Activated CD8-positive, alpha-beta T cell treated with anti-CD3 and anti-CD28 coated beads for 36 hours (primary cell): ENCODE measurements around the gene EFCAB6. TPM values are rescaled to one million over a fixed set of nuclear protein-coding genes. Genes with fewer than 3 reads are reported as not detected.

Experiments
- ATAC-seq: fragments of 200-7000 bp; cut with Tn5 transposase; one replicate; pipeline ENCODE4 v1.10.0; 2021; ENCODE audit warnings: mild to moderate bottlenecking, moderate library complexity
- CTCF ChIA-PET: fragments of 350-600 bp; sonication (Branson Sonifier 250); formaldehyde crosslinking; loops from one replicate; lab custom pipeline; 2021; ENCODE audit warnings: antibody characterized with exemption; lab: Charles Lee
- POLR2A ChIA-PET: fragments of 350-600 bp; sonication (Branson Sonifier 250); formaldehyde crosslinking; loops from one replicate; lab custom pipeline; 2021; ENCODE audit warnings: antibody characterized with exemption; lab: Charles Lee
- DNase-seq: peaks from one replicate; pipeline ENCODE4 v3.0.0-alpha.2; 2020
- H3K27ac Mint-ChIP-seq: one replicate; pipeline ENCODE4 v1.8.0; 2021; ENCODE audit warnings: mild to moderate bottlenecking, mixed read lengths
- H3K27me3 Mint-ChIP-seq: one replicate; pipeline ENCODE4 v1.8.0; 2021; ENCODE audit warnings: mixed read lengths
- H3K36me3 Mint-ChIP-seq: one replicate; pipeline ENCODE4 v1.8.0; 2021; ENCODE audit warnings: low read depth, mixed read lengths
- H3K4me1 Mint-ChIP-seq: one replicate; pipeline ENCODE4 v1.8.0; 2021; ENCODE audit warnings: low read depth, mixed read lengths
- H3K4me3 Mint-ChIP-seq: one replicate; pipeline ENCODE4 v1.8.0; 2021; ENCODE audit warnings: mild to moderate bottlenecking, moderate library complexity, mixed read lengths
- H3K9me3 Mint-ChIP-seq: one replicate; pipeline ENCODE4 v1.8.0; 2021; ENCODE audit warnings: mixed read lengths
- intact Hi-C: fragments of 100-400 bp; cut with micrococcal nuclease; formaldehyde crosslinking; loops from one replicate; pipeline ENCODE4 v1.10.0; 2022
- total RNA-seq, 2 experiments: library from RNA; stranded (reverse); gene quantifications; one replicate each; pipeline ENCODE4 v1.2.3, GENCODE V29; 2021
- TF ChIP-seq, protein P1 (sequence below): fragments of 200-600 bp; IDR thresholded peaks from one replicate; pipeline ENCODE4 v1.8.0; 2022; ENCODE audit warnings: antibody characterized with exemption, mild to moderate bottlenecking

Gene EFCAB6
- total RNA-seq, 2 experiments from 2014 or later: 0.16 to 0.29 TPM

DNA sequence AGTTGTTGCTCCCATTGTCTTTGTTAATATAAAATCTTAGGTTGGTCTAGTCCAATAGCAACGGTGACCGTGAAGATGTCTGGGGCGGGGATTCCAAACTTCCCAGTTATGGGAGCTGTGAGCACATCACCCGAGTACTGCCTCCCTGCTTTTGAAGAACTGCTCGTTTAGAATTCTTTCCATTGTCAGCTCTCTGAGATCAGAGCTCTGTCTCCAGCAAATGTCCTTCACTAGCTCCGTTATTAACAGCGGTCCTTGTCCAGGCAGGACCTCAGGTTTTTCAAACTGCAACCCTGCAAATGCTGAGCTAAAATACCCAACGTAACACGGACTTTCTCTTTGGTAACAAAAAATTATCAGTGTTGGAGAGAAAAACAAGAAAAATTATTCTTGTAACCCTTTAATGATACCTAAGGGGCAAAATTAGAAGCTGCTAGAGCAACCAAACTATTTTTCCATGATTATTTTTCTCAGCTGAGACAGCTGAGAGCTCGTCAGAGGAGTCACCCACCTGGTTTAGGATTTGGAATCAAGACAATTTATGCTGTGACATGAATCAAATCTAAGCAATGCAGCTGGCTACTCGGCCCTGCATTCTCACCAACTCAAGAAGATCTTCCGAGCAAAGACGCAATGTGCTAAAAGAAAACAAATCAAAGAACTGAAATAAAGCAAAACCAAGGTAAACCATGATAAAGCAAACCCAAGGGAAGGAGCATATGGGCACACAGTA lies 15.1 kb upstream of the EFCAB6 start:
- H3K27ac Mint-ChIP-seq: no peak overlapping the region
- no peaks in the 10 kb centered on the region for H3K36me3 Mint-ChIP-seq
- TF ChIP-seq, protein P1, sequence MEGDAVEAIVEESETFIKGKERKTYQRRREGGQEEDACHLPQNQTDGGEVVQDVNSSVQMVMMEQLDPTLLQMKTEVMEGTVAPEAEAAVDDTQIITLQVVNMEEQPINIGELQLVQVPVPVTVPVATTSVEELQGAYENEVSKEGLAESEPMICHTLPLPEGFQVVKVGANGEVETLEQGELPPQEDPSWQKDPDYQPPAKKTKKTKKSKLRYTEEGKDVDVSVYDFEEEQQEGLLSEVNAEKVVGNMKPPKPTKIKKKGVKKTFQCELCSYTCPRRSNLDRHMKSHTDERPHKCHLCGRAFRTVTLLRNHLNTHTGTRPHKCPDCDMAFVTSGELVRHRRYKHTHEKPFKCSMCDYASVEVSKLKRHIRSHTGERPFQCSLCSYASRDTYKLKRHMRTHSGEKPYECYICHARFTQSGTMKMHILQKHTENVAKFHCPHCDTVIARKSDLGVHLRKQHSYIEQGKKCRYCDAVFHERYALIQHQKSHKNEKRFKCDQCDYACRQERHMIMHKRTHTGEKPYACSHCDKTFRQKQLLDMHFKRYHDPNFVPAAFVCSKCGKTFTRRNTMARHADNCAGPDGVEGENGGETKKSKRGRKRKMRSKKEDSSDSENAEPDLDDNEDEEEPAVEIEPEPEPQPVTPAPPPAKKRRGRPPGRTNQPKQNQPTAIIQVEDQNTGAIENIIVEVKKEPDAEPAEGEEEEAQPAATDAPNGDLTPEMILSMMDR: no peak
- POLR2A ChIA-PET: no interaction called here
- DNase-seq (no peak), ATAC-seq (no peak)
- H3K4me1 Mint-ChIP-seq: no peaks in the 10 kb centered on the region
- peaks cover 14% of the 10 kb centered on the region for H3K27me3 Mint-ChIP-seq
- no peaks in the 10 kb centered on the region for H3K9me3 Mint-ChIP-seq
- H3K4me3 Mint-ChIP-seq: no peak overlapping the region
- CTCF ChIA-PET: interaction anchor here (1.3 to 1.6 kb wide), 3 partner anchors 27 to 58 kb away, joined by 3 to 5 read pairs (median 4); no protein-coding TSS in a partner anchor
- intact Hi-C loops: no loop called here

DNA sequence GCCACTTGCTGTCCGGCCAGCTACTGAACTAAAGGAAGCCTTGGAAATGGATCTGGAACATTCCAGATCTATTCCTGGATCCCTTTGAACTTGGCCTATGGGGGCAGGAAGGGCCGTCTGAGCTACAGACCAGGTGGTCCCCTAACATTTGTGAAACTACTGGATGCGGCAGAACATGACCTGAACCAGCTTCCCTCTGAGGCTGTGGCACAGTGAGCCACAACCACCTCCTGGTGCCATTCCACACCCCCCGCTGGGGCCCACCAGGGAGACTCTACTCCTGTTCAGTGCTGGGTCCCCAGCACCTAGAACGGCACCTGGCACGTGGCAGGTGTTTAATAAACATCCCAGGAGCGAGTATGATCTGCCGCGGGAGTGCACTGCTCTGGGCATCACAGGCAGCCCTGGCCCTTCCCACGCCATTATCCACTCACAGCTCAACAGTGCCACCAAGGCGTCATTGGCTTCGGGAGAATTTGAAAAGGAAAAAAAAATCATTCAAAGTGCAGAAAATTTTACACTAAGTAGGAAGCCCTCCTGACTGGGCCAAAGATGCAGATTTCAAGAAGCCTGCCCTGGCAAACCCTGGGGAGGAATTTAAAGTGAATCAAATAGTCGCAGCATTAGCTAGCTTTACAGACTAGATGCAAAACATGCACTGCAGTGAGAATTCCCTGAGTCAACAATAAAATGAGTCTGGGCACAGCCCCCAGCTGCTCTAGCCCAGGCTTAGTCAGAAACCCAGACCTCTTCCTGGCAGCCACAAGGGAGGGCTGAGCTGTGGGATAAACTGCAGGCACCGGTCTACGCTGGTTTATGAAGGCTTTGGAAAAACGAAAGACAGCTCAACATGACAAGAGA lies 14.3 kb upstream of the EFCAB6 start:
- CTCF ChIA-PET: interaction anchor here (1.3 to 1.6 kb wide), 3 partner anchors 27 to 58 kb away, joined by 3 to 5 read pairs (median 4); no protein-coding TSS in a partner anchor
- Mint-ChIP-seq H3K27me3 (peaks cover 15% of the 10 kb centered on the region), H3K4me3 (no peak overlapping the region), H3K27ac (no peak overlapping the region), H3K9me3 (no peaks in the 10 kb centered on the region), H3K36me3 (no peaks in the 10 kb centered on the region), H3K4me1 (no peaks in the 10 kb centered on the region)
- DNase-seq (no peak), ATAC-seq (no peak)
- intact Hi-C loops: no loop called here
- TF ChIP-seq, protein P1: no peak
- POLR2A ChIA-PET: interaction anchor here (0.6 kb wide), 1 partner anchor 8 kb away, joined by 3 read pairs; no protein-coding TSS in a partner anchor

DNA sequence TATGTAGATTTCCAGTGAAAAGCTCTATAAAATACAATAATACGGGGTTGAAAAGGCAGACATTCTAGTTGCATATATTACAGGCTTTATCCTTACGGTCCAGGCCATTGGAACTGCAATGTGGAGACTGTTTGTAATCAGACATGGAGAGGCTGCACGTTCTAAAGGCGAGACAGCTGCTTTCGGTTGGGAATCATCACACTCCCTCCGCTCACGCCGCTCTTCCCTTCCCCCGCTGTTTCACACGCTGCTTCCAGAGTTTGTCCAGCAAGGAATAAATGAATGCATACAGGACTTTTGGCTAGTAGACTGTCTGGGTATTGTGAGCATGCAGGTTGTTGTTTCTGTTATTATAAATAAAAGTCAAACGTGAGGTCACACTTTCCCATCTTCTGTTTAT lies 13.5 kb upstream of the EFCAB6 start:
- H3K9me3 Mint-ChIP-seq: no peaks in the 10 kb centered on the region
- H3K27me3 Mint-ChIP-seq: peaks cover 17% of the 10 kb centered on the region

DNA sequence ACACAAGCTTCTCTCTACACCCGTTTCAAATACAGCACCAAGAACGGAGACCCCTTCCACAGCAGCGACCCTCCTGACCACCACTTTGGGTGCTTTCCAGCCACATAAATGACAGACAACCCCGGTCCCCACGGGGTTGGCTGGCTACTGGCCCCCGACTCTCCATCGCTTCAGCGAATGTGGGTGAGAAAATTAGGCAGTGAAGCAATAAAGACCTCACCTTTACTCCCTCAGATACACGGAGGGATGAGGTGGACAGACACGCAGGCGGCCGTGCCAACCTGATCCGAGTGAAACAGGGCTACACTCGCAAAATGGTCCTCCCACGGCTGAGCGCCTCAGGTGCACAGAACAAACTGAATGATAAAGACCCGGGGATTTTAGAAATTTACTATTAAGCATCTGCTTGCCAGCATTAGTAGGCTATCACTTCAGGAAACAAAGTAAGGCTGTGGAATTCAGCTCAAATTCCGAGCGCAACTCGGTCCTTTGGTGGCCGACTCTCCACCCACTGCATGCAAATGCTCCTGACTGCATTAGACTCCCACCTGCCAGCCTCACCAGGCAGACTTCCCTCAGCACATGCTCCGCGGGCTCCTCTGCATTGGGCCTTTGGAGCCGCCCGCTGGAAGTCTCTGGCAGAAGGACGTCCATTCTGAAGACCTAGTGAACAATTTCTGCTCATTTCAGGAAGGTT lies 12.8 kb upstream of the EFCAB6 start:
- H3K27me3 Mint-ChIP-seq: peaks cover 17% of the 10 kb centered on the region
- no peaks in the 10 kb centered on the region for H3K4me1 Mint-ChIP-seq
- H3K27ac Mint-ChIP-seq: no peak overlapping the region
- no peaks in the 10 kb centered on the region for H3K9me3 Mint-ChIP-seq
- TF ChIP-seq, protein P1: no peak
- POLR2A ChIA-PET: no interaction called here
- H3K4me3 Mint-ChIP-seq: no peak overlapping the region
- ATAC-seq (no peak), DNase-seq (no peak)
- CTCF ChIA-PET: no interaction called here
- H3K36me3 Mint-ChIP-seq: no peaks in the 10 kb centered on the region
- intact Hi-C loops: no loop called here

More for the DNA sequence above, 13.5 kb upstream of the EFCAB6 start:
- TF ChIP-seq, protein P1: no peak
- ChIA-PET POLR2A (interaction anchor here (0.6 kb wide), 1 partner anchor 8 kb away, joined by 3 read pairs; no protein-coding TSS in a partner anchor), CTCF (interaction anchor here (1.5 to 1.6 kb wide), 2 partner anchors 57 to 59 kb away, joined by 4 to 5 read pairs; no protein-coding TSS in a partner anchor)
- intact Hi-C loops: no loop called here
- no peak overlapping the region for H3K4me3 Mint-ChIP-seq
- H3K27ac Mint-ChIP-seq: no peak overlapping the region
- H3K4me1 Mint-ChIP-seq: no peaks in the 10 kb centered on the region
- ATAC-seq (no peak), DNase-seq (no peak)
- no peaks in the 10 kb centered on the region for H3K36me3 Mint-ChIP-seq
